WTC11 (cell line): Measurements from ENCODE around the gene TLR3. TPM values are rescaled to one million over a fixed set of nuclear protein-coding genes. Genes with fewer than 3 reads are reported as not detected.

Source experiments
- ATAC-seq: fragments of 200-7000 bp; cut with Tn5 transposase; 2 replicates; pipeline ENCODE4 v1.10.0; 2021; ENCODE audit warnings: mild to moderate bottlenecking, moderate library complexity
- CTCF ChIA-PET: fragments of 300-600 bp; sonication (Branson Sonifier 250); formaldehyde crosslinking; loops from one replicate; lab custom pipeline; 2021; ENCODE audit warnings: antibody characterized with exemption; lab: Charles Lee
- POLR2A ChIA-PET: fragments of 350-600 bp; sonication (Branson Sonifier 250); formaldehyde crosslinking; loops from one replicate; lab custom pipeline; 2021; ENCODE audit warnings: antibody characterized with exemption; lab: Charles Lee
- DNase-seq: peaks from one replicate; pipeline ENCODE4 v3.0.0; 2021; ENCODE audit warnings: low spot score
- H3K27ac Mint-ChIP-seq: 2 replicates; pipeline ENCODE4 v1.8.0; 2021; ENCODE audit warnings: mixed read lengths
- H3K27me3 Mint-ChIP-seq: 2 replicates; pipeline ENCODE4 v1.8.0; 2021; ENCODE audit warnings: low read depth, mild to moderate bottlenecking, moderate library complexity, mixed read lengths
- H3K36me3 Mint-ChIP-seq: 2 replicates; pipeline ENCODE4 v1.8.0; 2021; ENCODE audit warnings: mixed read lengths
- H3K4me1 Mint-ChIP-seq: 2 replicates; pipeline ENCODE4 v1.8.0; 2022; ENCODE audit warnings: mixed read lengths
- H3K4me3 Mint-ChIP-seq: 2 replicates; pipeline ENCODE4 v1.8.0; 2021; ENCODE audit warnings: mild to moderate bottlenecking, moderate library complexity, mixed read lengths
- H3K9me3 Mint-ChIP-seq: 2 replicates; pipeline ENCODE4 v1.8.0; 2021; ENCODE audit warnings: mixed read lengths
- ATF1 ChIP-seq: sonication (generic); formaldehyde crosslinking; IDR thresholded peaks from 2 replicates; pipeline ENCODE4 v1.8.1; 2023; ENCODE audit warnings: mild to moderate bottlenecking, moderate library complexity, missing genetic modification reagents
- ATF6 ChIP-seq: sonication (generic); formaldehyde crosslinking; IDR thresholded peaks from 2 replicates; pipeline ENCODE4 v1.8.1; 2023; ENCODE audit warnings: mild to moderate bottlenecking, missing genetic modification reagents
- CDX4 ChIP-seq: fragments of 250-450 bp; sonication (Bioruptor Pico); IDR thresholded peaks from 2 replicates; pipeline ENCODE4 v1.9.0; 2021; ENCODE audit warnings: moderate library complexity, mild to moderate bottlenecking, inconsistent platforms, borderline replicate concordance
- CTCF ChIP-seq: fragments of 200-600 bp; IDR thresholded peaks from 2 replicates; pipeline ENCODE4 v1.8.0; 2022; ENCODE audit warnings: antibody characterized with exemption
- E2F1 ChIP-seq: sonication (generic); formaldehyde crosslinking; IDR thresholded peaks from 2 replicates; pipeline ENCODE4 v1.8.0; 2022; ENCODE audit warnings: mild to moderate bottlenecking, missing genetic modification reagents
- E2F4 ChIP-seq: sonication (generic); formaldehyde crosslinking; IDR thresholded peaks from 2 replicates; pipeline ENCODE4 v1.8.1; 2022; ENCODE audit warnings: low read depth, mild to moderate bottlenecking, moderate library complexity, missing genetic modification reagents, borderline replicate concordance
- GABPB1 ChIP-seq: sonication (generic); formaldehyde crosslinking; IDR thresholded peaks from 2 replicates; pipeline ENCODE4 v1.8.1; 2023; ENCODE audit warnings: mild to moderate bottlenecking, missing genetic modification reagents
- IRF2 ChIP-seq: sonication (generic); formaldehyde crosslinking; IDR thresholded peaks from 2 replicates; pipeline ENCODE4 v1.8.0; 2022; ENCODE audit warnings: low read depth, missing genetic modification reagents, borderline replicate concordance
- JAZF1 ChIP-seq: fragments of 250-450 bp; sonication (Bioruptor Pico); IDR thresholded peaks from 2 replicates; pipeline ENCODE4 v1.9.0; 2021; ENCODE audit warnings: moderate library complexity, mild to moderate bottlenecking, inconsistent platforms
- KAT7 ChIP-seq: sonication (generic); formaldehyde crosslinking; IDR thresholded peaks from 2 replicates; pipeline ENCODE4 v1.8.1; 2023; ENCODE audit warnings: missing genetic modification reagents, mild to moderate bottlenecking, borderline replicate concordance
- MLX ChIP-seq: sonication (generic); formaldehyde crosslinking; IDR thresholded peaks from 2 replicates; pipeline ENCODE4 v1.8.1; 2023; ENCODE audit warnings: mild to moderate bottlenecking, missing genetic modification reagents, moderate library complexity
- MYBL2 ChIP-seq: sonication (generic); formaldehyde crosslinking; IDR thresholded peaks from 2 replicates; pipeline ENCODE4 v1.8.1; 2023; ENCODE audit warnings: mild to moderate bottlenecking, moderate library complexity, missing genetic modification reagents
- PRDM15 ChIP-seq: sonication (generic); formaldehyde crosslinking; IDR thresholded peaks from 2 replicates; pipeline ENCODE4 v1.8.0; 2022; ENCODE audit warnings: missing genetic modification reagents
- PREB ChIP-seq: sonication (generic); formaldehyde crosslinking; IDR thresholded peaks from 2 replicates; pipeline ENCODE4 v1.8.1; 2022; ENCODE audit warnings: mild to moderate bottlenecking, missing genetic modification reagents, moderate library complexity, borderline replicate concordance
- RELA ChIP-seq: sonication (generic); formaldehyde crosslinking; IDR thresholded peaks from 2 replicates; pipeline ENCODE4 v1.8.1; 2022; ENCODE audit warnings: missing genetic modification reagents, mild to moderate bottlenecking, borderline replicate concordance
- TEAD1 ChIP-seq: sonication (generic); formaldehyde crosslinking; IDR thresholded peaks from 2 replicates; pipeline ENCODE4 v1.8.0; 2022; ENCODE audit warnings: mild to moderate bottlenecking, missing genetic modification reagents
- TP53 ChIP-seq: sonication (generic); formaldehyde crosslinking; IDR thresholded peaks from 2 replicates; pipeline ENCODE4 v1.8.1; 2023; ENCODE audit warnings: mild to moderate bottlenecking, missing genetic modification reagents
- ZNF138 ChIP-seq: sonication (generic); formaldehyde crosslinking; conservative IDR thresholded peaks from 2 replicates; pipeline ENCODE4 v1.8.1; 2022; ENCODE audit warnings: mild to moderate bottlenecking, moderate library complexity, missing genetic modification reagents
- ZNF317 ChIP-seq: sonication (generic); formaldehyde crosslinking; IDR thresholded peaks from 2 replicates; pipeline ENCODE4 v1.8.1; 2023; ENCODE audit warnings: low read depth, mild to moderate bottlenecking, moderate library complexity, missing genetic modification reagents, borderline replicate concordance
- ZNF423 ChIP-seq: fragments of 250-450 bp; sonication (Bioruptor Pico); IDR thresholded peaks from 2 replicates; pipeline ENCODE4 v2.1.2; 2022; ENCODE audit warnings: mild to moderate bottlenecking, moderate library complexity
- ZNF512 ChIP-seq: sonication (generic); formaldehyde crosslinking; IDR thresholded peaks from 2 replicates; pipeline ENCODE4 v1.8.1; 2022; ENCODE audit warnings: missing genetic modification reagents, borderline replicate concordance
- total RNA-seq: library from RNA; stranded (reverse); gene quantifications from 3 replicates; pipeline ENCODE4 v1.2.3, GENCODE V29; 2021

Gene TLR3
- total RNA-seq, 1 experiment from 2014 or later = 1.8 TPM

- no peak for TF ChIP-seq ATF6 (CRISPR knock-in tag)
- no peak for TF ChIP-seq ZNF317 (CRISPR knock-in tag)
- TF ChIP-seq E2F4 (CRISPR knock-in tag) = no peak
- no peak for TF ChIP-seq KAT7 (CRISPR knock-in tag)
Measured at GRCh38 chr4:186092296-186092695, 23.3 kb downstream of the TLR3 start (continued).

GRCh38 chr4:186095406-186095805 lies 26.4 kb downstream of the TLR3 start:
- no peak overlapping the region for H3K27ac Mint-ChIP-seq
- H3K9me3 Mint-ChIP-seq = no peaks in the 10 kb centered on the region
- TF ChIP-seq ATF1 (CRISPR knock-in tag) (no peak), ZNF512 (no peak), ZNF138 (no peak), MYBL2 (no peak), TP53 (no peak), CTCF (no peak), GABPB1 (CRISPR knock-in tag) (no peak), RELA (CRISPR knock-in tag) (no peak), JAZF1 (CRISPR knock-in tag) (no peak), E2F1 (CRISPR knock-in tag) (no peak), MLX (CRISPR knock-in tag) (no peak), PREB (CRISPR knock-in tag) (no peak), IRF2 (CRISPR knock-in tag) (no peak), PRDM15 (no peak), CDX4 (CRISPR knock-in tag) (no peak), ZNF423 (CRISPR knock-in tag) (no peak), TEAD1 (no peak)
- H3K4me1 Mint-ChIP-seq = peaks cover 15% of the 10 kb centered on the region
- ChIA-PET POLR2A (no interaction called here), CTCF (interaction anchor here (1.6 kb wide), 1 partner anchor 42 kb away, joined by 6 read pairs; no protein-coding TSS in a partner anchor)
- DNase-seq (no peak), ATAC-seq (peak; percentile 69)
- H3K36me3 Mint-ChIP-seq = no peaks in the 10 kb centered on the region
- no peaks in the 10 kb centered on the region for H3K27me3 Mint-ChIP-seq
- H3K4me3 Mint-ChIP-seq = no peak overlapping the region
